GM10266 (cell line): Measurements from ENCODE around the gene NDOR1.
A peak's percentile ranks its signal among the peaks of the same experiment; 100 is the strongest.

Source experiments
- DNase-seq: peaks from one replicate; pipeline ENCODE4 v3.0.0; 2012; ENCODE audit errors: extremely low spot score
- CTCF ChIP-seq: IDR thresholded peaks from 2 replicates; pipeline ENCODE4 v1.5.1; 2012; ENCODE audit warnings: mild to moderate bottlenecking, low read depth; ENCODE audit not compliant: control insufficient read depth, insufficient read depth; ENCODE audit errors: missing control alignments

The NDOR1 gene

GRCh38 chr9:137174722-137175293 is 30.7 kb upstream of the NDOR1 start:
- DNase-seq = peak; percentile 34
- TF ChIP-seq CTCF = no peak

GRCh38 chr9:137175345-137175961 is 30.0 kb upstream of the NDOR1 start:
- TF ChIP-seq CTCF = peak; percentile 22

GRCh38 chr9:137176302-137177182 is 29.0 kb upstream of the NDOR1 start:
- TF ChIP-seq CTCF = peak; percentile 70
- DNase-seq = peak; percentile 80

More at GRCh38 chr9:137175345-137175961, 30.0 kb upstream of the NDOR1 start:
- peak; percentile 59 for DNase-seq

DNA sequence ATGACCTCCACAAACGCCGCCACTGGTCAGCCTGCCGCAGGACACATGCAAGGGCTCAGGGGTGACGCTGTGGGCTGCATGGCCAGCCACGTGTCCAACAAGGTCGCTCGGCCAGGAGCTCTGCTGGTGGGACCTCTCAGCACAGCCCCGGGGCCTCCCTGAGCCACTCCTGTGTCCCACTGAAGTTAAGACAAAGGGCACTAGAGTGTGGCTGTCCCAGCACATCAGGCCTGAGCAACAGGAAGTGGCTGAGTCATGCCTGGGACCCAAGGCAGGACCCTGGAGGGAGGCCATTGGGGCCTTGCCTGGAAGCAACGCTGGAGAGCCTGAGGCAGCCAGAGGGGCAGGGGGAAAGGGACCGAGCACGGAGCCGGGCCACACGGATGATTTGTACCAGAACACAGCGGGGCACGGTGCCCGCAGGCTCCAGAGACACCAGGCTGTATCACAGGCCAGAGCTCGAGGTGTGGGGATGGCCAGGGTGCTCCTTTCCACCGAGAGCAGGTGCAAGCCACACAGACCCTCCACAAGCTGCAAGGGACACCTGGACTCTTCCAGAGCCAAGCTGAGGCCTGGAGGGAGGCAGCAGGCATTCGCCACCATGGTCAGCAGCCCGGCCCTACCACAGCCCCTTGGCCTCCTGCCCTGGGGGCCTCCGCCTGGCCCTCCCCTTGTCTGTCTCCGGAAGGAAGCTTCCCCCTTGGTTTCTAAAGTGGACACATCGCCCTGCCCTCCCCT is 27.1 kb upstream of the NDOR1 start:
- no peak for TF ChIP-seq CTCF
- no peak for DNase-seq

DNA sequence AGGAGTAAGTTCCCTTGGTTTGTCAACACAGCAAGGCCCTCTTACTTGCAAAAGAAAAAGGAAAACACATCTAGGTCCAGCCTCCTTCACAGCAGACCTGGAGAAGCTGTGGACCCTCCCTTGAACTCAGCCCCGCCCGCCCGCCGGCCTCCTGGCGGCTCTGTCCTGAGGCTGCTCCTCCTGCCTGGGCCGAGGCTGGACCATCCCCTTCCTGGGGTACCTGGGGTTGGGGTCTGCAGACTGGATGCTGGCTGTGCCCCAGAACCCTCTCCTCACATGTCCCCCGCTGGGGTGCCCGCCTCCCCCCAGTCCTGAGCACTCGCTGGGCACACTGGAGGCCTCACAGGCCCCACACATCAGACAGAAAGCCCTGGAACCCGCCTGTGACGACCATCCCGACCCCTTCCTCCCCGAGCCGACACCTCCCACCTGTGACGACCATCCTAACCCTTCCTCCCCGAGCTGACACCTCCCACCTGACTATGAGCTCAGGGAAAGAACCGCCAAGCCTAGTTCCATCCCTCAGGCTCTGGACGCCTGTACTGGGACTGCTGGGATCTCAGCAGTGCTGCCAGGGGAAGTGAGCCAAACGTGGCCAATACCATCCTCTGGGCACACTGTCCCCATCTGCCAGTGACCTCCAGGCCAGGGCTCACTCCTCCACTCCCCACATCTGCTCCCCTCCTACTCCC is 26.4 kb upstream of the NDOR1 start:
- DNase-seq = no peak
- TF ChIP-seq CTCF = no peak

- no peak for DNase-seq
- TF ChIP-seq CTCF = no peak
These were observed 25.7 kb upstream of the NDOR1 start for GRCh38 chr9:137179761-137180160.
